ENCODE measurements around the gene LOXL1.

LOXL1 gene

GRCh38 chr15:73901126-73901810, 25.0 kb upstream of the LOXL1 start:
- no peak overlapping the region for H3K4me3 ChIP-seq (ENCODE audit: low read length)
- DNase-seq (ENCODE audit: low read depth), result no peak
- TF ChIP-seq CTCF (conservative IDR thresholded peaks at IDR 0.05; ENCODE audit: low read depth, low read length), result no peak

GRCh38 chr15:73902121-73903020, 23.9 kb upstream of the LOXL1 start:
- no peak for TF ChIP-seq CTCF (conservative IDR thresholded peaks at IDR 0.05; ENCODE audit: low read depth, low read length)
- DNase-seq (ENCODE audit: low read depth), result no peak
- no peak overlapping the region for H3K4me3 ChIP-seq (ENCODE audit: low read length)

GRCh38 chr15:73904026-73904815, 22.0 kb upstream of the LOXL1 start:
- no peak for TF ChIP-seq CTCF (conservative IDR thresholded peaks at IDR 0.05; ENCODE audit: low read depth, low read length)
- DNase-seq (ENCODE audit: low read depth), result no peak
- H3K4me3 ChIP-seq (ENCODE audit: low read length), result no peak overlapping the region

GRCh38 chr15:73905225-73905827, 20.9 kb upstream of the LOXL1 start:
- DNase-seq (ENCODE audit: low read depth), result no peak
- H3K4me3 ChIP-seq (ENCODE audit: low read length), result no peak overlapping the region
- TF ChIP-seq CTCF (conservative IDR thresholded peaks at IDR 0.05; ENCODE audit: low read depth, low read length), result no peak

GRCh38 chr15:73906346-73907034, 19.8 kb upstream of the LOXL1 start:
- no peak for DNase-seq (ENCODE audit: low read depth)
- TF ChIP-seq CTCF (conservative IDR thresholded peaks at IDR 0.05; ENCODE audit: low read depth, low read length), result no peak

GRCh38 chr15:73907035-73907408, 19.2 kb upstream of the LOXL1 start:
- H3K4me3 ChIP-seq (ENCODE audit: low read length), result no peak overlapping the region
- TF ChIP-seq CTCF (conservative IDR thresholded peaks at IDR 0.05; ENCODE audit: low read depth, low read length), result no peak
- DNase-seq (ENCODE audit: low read depth), result no peak

More at GRCh38 chr15:73906346-73907034, 19.8 kb upstream of the LOXL1 start:
- H3K4me3 ChIP-seq (ENCODE audit: low read length), result no peak overlapping the region

All from retinal pigment epithelial cell (primary cell).